ENCODE results near the gene USP40.
"Not testable (repeated sequence)": the region's sequence is repeated elsewhere in the genome, so short reads cannot be mapped to it uniquely, and the experiment has no call there.

The USP40 gene

GRCh38 chr2:233584210-233584609 is 17.6 kb upstream of the USP40 start:
- Mint-ChIP-seq H3K4me3 (no peak overlapping the region), H3K27me3 (ENCODE audit: low read depth) (no peaks in the 10 kb centered on the region), H3K36me3 (ENCODE audit: low read depth) (no peaks in the 10 kb centered on the region), H3K4me1 (no peaks in the 10 kb centered on the region), H3K9me3 (peaks cover 3% of the 10 kb centered on the region), H3K27ac (no peak overlapping the region)
- no peak for TF ChIP-seq CTCF (IDR thresholded peaks at IDR 0.05; ENCODE audit: unreplicated experiment in 3 of 3)

- H3K27ac Mint-ChIP-seq; H3K4me3 Mint-ChIP-seq; H3K9me3 Mint-ChIP-seq; H3K4me1 Mint-ChIP-seq; H3K36me3 Mint-ChIP-seq (ENCODE audit: low read depth); H3K27me3 Mint-ChIP-seq (ENCODE audit: low read depth): not testable (repeated sequence)
Observed at GRCh38 chr2:233583217-233583965, 16.8 kb upstream of the USP40 start.

GRCh38 chr2:233577341-233577740 is 10.8 kb upstream of the USP40 start:
- H3K9me3 Mint-ChIP-seq; H3K4me1 Mint-ChIP-seq; H3K4me3 Mint-ChIP-seq; H3K36me3 Mint-ChIP-seq (ENCODE audit: low read depth); H3K27me3 Mint-ChIP-seq (ENCODE audit: low read depth); H3K27ac Mint-ChIP-seq: not testable (repeated sequence)

GRCh38 chr2:233572468-233572867 is 5.9 kb upstream of the USP40 start:
- Mint-ChIP-seq H3K9me3 (peaks cover 8% of the 10 kb centered on the region), H3K36me3 (ENCODE audit: low read depth) (no peaks in the 10 kb centered on the region), H3K27ac (no peak overlapping the region), H3K27me3 (ENCODE audit: low read depth) (peaks cover 3% of the 10 kb centered on the region), H3K4me3 (no peak overlapping the region), H3K4me1 (no peaks in the 10 kb centered on the region)
- TF ChIP-seq CTCF (IDR thresholded peaks at IDR 0.05; ENCODE audit: unreplicated experiment in 3 of 3), result no peak

- Mint-ChIP-seq H3K4me1 (no peaks in the 10 kb centered on the region), H3K27ac (no peak overlapping the region), H3K36me3 (ENCODE audit: low read depth) (no peaks in the 10 kb centered on the region), H3K27me3 (ENCODE audit: low read depth) (peaks cover 3% of the 10 kb centered on the region), H3K9me3 (peaks cover 4% of the 10 kb centered on the region), H3K4me3 (no peak overlapping the region)
- no peak for TF ChIP-seq CTCF (IDR thresholded peaks at IDR 0.05; ENCODE audit: unreplicated experiment in 3 of 3)
Observed at GRCh38 chr2:233571462-233571861, 4.9 kb upstream of the USP40 start.

- Mint-ChIP-seq H3K27me3 (ENCODE audit: low read depth) (peaks cover 3% of the 10 kb centered on the region), H3K27ac (no peak overlapping the region), H3K4me1 (no peaks in the 10 kb centered on the region), H3K9me3 (peaks cover 4% of the 10 kb centered on the region), H3K36me3 (ENCODE audit: low read depth) (no peaks in the 10 kb centered on the region), H3K4me3 (no peak overlapping the region)
- TF ChIP-seq CTCF (IDR thresholded peaks at IDR 0.05; ENCODE audit: unreplicated experiment in 3 of 3), result no peak
Observed at GRCh38 chr2:233571001-233571400, 4.4 kb upstream of the USP40 start.

- Mint-ChIP-seq H3K4me3 (peak overlapping the region; percentile 98 to 100 (median 99)), H3K27ac (peak overlapping the region; percentile 99 to 100 (median 100)), H3K27me3 (ENCODE audit: low read depth) (no peaks in the 10 kb centered on the region), H3K36me3 (ENCODE audit: low read depth) (peaks cover 22% of the 10 kb centered on the region), H3K9me3 (no peaks in the 10 kb centered on the region), H3K4me1 (peaks cover 6% of the 10 kb centered on the region)
- no peak for TF ChIP-seq CTCF (IDR thresholded peaks at IDR 0.05; ENCODE audit: unreplicated experiment in 3 of 3)
Observed at GRCh38 chr2:233565685-233566140, 869 bp downstream of the USP40 start.
